LHCN-M2 (cell line): Measurements from ENCODE around the gene TMEM151B. TPM values are rescaled to one million over a fixed set of nuclear protein-coding genes. Genes with fewer than 3 reads are reported as not detected.

Experiments used
- DNase-seq: peaks from one replicate; pipeline ENCODE4 v3.0.0-alpha.2; 2012; ENCODE audit warnings: low read depth
- total RNA-seq: library from RNA; depleted of rRNA; stranded (reverse); fragments of >200 nt; gene quantifications from 2 replicates; pipeline ENCODE4 v1.2.3, GENCODE V29; 2014

Gene TMEM151B
- total RNA-seq, 1 experiment from 2014 or later: not detected

DNA sequence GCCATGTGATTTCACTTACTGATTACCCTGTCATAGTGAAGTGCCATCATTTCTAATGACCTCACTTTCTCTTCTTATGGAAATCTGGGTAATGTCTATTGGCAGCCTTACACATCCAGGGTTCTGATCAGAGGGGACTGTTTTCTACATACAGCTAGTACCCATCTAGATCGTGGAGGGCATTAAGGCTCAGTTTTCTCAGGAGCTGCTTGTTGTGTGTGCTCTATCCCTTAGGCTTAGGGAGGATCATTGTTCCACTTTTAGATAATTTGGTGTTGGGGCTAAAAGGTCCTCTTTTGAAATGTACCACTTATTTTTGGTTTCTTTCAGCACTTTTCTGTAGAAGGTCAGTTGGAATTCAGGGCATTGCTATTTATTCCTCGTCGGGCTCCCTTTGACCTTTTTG lies 19.5 kb upstream of the TMEM151B start:
- no peak for DNase-seq

DNA sequence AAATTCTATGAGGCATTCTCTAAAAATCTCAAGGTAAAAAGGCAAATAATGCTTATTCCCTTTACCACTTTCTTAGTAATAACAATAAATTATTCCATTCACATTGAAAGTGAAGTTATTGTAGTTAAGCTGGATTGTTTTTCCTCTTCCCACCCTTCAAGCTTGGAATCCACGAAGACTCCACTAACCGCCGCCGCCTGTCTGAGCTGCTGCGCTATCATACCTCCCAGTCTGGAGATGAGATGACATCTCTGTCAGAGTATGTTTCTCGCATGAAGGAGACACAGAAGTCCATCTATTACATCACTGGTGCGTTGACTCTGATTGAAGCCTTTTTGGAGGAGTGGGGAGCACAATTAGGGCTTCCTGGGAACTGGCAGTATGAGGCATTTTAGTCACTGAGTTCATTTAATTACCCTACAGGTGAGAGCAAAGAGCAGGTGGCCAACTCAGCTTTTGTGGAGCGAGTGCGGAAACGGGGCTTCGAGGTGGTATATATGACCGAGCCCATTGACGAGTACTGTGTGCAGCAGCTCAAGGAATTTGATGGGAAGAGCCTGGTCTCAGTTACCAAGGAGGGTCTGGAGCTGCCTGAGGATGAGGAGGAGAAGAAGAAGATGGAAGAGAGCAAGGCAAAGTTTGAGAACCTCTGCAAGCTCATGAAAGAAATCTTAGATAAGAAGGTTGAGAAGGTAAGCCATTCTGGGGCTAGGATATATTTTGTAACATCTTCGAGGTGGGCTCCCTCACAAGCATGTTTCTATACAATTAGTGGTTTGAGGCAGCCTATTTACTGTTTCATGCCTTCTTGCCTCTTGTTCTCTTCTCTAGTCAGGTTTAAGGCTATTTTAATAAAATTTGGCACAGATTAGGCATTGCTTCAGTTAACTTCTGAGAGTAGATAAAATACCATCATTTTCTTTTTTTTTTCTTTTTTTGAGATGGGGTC lies 18.4 kb upstream of the TMEM151B start:
- DNase-seq: no peak

DNA sequence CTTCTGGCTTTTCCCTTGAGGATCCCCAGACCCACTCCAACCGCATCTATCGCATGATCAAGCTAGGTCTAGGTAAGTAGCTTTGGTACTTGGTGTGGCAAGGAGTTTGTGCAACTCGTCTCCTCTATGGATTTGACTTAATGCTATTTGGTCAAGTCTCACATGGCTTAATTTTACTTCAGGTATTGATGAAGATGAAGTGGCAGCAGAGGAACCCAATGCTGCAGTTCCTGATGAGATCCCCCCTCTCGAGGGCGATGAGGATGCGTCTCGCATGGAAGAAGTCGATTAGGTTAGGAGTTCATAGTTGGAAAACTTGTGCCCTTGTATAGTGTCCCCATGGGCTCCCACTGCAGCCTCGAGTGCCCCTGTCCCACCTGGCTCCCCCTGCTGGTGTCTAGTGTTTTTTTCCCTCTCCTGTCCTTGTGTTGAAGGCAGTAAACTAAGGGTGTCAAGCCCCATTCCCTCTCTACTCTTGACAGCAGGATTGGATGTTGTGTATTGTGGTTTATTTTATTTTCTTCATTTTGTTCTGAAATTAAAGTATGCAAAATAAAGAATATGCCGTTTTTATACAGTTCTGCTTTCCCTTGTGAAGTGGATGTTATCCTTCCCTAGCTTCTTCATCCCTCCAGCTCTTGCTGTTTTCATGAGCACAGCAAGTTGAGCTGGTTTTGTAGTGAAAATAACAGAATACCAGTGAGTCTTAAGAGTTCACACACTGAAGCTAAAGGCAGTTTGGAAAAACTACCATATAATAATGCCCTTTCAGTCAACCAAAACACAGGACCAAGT lies 16.7 kb upstream of the TMEM151B start:
- peak; percentile 46 for DNase-seq

DNA sequence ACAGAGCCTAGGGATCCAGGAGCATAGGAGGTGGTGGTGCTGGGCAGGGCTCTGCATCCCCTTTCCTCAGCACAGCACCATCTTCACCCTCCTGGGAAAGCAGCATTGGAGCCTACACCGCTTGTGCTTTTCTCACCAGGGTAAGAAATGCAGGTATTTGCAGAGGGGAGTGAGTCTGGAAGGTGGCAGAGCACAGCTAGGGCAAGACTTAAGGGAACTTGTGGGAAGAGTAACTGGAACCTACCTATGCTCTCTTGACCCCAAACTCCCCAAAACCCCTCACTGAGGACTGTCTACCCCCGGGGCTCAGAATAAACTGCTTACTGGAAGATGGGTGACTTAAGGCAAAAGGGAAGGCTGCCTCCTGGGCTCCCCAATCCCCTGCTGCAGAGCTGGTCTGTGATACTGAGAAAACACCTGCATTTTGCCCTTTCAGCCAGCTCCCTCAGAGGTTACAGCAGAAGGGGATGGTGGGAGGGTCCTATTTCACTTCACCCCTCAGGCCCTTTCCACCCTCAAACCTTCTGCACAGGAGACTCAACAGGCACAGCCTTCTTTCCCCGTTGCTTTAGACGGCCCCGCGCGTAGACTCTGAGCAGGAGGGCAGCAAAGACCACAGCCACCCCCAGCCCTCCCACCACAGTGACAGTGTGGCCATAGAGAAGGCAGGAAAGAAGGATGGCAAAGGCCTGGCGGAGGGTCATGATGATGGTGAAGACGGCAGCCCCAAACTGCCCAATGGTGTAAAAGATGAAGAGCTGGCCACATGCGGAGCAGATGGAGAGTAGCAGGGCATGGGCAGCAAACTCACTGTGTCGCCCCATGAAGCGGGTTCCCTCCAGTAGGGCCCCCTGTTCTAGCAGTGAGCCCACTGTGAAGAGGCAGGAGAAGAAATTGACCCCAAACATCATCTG lies 15.8 kb upstream of the TMEM151B start:
- DNase-seq: no peak

DNA sequence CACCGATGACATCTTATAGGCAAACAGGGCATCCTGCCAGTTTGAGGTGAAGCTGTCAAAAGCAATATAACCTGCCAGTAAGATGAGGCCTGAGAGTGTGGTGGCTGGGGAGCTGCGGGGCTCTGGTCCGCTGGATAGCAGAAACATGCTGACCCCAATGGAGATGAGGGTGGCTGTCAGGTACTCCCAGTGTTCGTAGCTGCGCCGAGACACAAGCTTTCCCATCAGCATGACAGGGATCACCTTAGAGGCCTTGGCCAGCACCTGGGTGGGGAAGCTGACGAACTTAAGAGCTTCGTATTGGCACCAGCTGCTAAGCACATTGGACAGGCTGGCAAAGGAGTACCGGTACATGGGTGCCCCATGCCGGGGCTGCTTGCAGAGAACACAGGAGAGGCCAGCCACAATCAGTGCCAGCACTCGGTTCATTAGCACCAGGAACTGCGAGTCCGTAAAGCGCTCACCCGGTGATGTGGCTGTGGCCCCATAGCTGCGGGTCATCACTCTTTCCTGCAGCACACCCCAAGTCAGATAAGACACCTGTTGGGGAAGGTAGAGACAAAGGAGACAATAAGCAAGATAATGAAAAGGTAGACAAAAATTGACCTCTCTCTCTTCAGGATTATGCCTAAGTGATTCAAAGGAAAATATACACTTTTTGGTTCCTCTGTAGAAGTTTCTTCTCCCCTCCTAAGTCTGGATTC lies 15.0 kb upstream of the TMEM151B start:
- DNase-seq: no peak

DNA sequence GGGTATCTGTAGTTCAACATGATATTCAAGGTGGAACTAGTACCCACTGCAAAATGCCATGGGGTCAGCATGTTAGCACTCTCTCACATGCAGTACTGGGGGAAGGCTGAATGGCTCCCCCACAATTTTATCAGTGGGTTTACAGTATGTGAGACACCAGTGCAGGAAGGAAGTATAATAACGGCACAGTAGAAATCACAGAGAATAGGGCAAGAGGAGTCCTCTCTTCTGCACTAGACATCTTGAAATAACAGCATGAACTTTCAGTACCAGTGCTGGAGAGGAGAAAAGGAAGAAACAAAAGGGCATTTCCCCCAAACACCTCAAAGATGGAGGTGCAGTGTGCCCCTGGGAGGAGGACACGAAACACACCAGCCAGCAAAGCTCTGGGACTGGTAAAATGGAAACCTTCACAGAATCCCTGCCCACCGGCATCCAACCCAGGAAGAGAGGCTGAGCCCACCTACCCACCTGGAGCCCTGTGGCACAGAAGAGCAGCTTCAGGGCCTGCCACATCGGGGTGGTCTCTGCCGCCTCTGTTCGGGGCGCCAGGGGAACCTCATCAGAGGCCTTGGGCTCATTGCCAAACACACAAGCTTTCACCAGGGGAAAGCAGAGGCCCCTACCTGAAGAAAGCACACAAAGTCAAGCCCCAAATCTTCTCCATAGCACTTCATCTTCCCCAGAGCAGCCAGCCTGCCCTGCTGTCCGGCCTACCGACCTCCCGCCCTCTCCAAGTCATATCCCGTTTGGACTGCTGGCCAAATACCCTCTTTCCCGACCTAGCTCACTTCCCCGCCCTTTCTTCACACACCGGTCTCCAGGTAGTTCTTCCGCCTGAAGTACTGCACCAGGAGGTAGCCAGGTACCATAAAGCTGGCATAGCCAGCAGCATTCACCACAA lies 14.1 kb upstream of the TMEM151B start:
- DNase-seq: no peak

DNA sequence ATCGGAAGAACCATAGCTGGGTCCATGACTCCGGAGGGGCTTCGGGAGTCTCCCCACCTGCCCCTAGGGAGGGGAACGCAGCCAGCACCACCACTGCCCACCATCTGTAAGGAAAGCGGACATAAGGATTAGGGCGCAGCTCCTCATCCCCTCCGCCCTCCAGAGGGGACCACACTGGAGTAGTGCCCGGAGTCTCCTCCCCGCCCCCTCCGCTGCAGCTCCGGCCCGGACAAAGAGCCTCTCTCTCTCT lies 13.6 kb upstream of the TMEM151B start:
- no peak for DNase-seq

DNA sequence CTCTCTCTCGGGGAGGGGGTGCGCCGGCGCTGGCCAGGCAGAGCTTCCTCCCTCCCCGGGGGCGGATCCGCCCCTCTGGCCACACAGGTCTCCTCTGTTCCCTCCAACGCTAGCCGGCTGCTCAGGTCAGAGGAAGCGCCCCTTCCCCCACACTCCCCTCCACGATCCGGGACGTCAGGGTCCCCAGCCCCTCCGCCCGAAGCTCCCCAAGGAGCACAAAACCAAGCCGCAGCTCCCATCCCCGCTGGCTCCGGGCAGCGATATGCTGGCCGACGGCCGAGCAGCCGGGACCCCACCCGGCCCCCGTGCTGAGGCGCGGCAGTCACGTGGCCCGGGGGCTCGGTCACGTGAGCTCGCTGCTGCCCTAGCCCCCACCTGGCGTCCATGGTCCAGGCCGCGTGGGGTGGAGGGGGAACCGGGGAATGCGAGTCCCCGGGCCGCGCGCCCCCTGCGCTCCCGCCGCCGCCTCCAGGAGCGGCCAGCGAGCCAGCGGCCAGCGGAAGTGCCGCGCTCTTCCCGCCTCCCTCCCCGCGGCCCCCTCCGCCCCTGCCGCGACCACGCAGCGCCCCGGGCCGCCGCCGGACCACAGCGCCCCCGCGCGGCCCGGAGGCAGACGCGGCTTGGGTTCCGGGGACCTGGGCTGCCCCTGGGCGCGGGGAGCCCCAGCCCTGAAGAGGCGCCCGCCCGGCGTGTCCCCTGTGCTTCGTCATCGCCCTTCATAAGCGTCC lies 13.1 kb upstream of the TMEM151B start, which contains the start of gene SLC35B2:
Gene SLC35B2 (minus strand): TSS at position 504 of the 728 bp plus-strand sequence. CDS start 118 bp downstream, at position 386.
- DNase-seq: peak; percentile 64

DNA sequence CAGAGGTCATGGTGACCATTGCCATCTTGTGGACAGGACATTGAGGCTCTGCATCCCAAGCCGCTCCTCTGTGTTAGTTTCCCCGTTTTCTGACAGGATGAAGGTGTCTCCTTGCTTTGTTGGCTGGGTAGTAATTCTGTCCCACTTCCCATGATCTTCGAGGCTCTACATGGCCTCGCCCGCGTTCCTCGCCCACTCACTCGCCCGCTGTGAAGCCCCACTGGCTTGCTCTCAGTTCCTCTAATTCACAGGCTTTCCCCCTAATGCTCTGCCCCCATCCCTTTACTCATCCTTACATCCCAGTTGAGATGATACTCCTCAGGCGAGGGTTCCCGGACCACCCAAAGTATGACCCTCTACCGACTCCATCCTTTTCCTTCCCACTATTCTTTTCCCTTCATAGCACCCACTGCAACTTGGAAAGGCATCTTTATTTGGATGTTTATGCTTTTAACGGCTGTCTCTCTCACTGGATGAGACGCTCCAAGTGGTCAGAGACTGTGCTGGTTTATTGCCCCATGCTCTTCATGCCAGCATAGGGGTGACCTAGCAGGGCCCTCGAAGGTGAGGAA lies 12.4 kb upstream of the TMEM151B start:
- DNase-seq: no peak

DNA sequence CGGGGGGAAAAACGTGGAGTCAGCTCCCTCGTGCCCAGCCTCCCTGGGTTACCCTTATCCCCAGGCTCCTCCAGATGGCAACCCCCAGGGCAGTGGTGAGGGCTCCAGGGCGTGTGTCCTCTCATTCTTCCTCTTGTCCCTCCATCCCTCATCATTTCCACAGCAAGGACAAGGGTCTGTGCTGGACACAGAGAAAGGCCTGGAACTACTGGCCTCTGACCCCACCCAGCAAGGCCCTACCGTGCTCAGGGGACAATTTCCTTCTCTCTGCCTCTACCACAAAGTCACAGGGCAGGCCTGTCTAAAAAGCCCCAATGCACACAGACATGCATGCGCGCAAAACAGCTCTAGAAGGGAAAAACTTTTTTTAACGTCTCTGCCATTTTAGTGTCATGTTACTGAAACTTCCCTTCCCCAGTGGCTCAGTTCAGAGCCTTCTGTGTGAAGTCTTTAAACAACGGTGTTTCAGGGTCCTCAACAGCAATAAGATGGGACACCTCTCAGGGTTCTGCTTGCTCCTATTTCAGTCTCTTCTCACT lies 11.9 kb upstream of the TMEM151B start:
- DNase-seq: no peak

DNA sequence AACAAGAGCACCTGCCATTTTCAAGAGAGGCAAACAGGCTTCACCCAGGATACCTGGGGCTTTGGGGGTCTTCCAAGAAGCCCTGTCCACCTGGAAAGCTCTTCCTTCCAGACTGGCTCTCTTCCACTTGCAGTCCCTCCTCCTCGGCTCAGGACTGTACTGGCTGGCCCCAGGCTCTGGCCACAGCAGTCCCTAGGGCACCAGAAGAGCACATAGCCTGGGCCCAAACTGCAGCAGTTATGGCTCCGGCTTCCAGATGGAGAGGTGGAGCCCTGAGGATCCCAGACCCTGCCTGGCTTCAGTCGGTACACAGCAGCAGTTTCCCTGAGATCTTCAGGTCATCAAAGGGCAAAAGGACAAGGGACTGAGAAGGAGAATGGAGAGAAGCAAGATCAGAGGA lies 11.3 kb upstream of the TMEM151B start:
- DNase-seq: no peak

DNA sequence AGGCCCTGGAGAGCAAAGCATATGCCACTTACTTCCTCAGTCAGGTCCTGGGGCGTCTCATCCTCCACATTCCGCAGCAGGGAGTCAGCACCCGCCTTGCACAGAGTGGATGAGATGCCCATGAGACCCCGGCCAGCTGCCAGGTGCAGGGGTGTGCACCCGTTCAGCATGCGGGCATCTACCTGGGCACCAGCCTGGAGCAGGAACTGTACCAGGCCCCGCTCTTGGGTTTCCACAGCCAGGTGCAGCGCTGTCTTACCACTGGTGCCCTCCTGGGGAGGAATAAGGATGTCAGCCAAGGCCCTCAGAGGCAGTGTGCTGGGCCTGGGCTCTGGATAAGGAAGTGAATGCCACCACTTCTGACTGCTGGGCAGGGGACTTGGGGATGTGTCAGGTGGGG lies 10.2 kb upstream of the TMEM151B start:
- no peak for DNase-seq

DNA sequence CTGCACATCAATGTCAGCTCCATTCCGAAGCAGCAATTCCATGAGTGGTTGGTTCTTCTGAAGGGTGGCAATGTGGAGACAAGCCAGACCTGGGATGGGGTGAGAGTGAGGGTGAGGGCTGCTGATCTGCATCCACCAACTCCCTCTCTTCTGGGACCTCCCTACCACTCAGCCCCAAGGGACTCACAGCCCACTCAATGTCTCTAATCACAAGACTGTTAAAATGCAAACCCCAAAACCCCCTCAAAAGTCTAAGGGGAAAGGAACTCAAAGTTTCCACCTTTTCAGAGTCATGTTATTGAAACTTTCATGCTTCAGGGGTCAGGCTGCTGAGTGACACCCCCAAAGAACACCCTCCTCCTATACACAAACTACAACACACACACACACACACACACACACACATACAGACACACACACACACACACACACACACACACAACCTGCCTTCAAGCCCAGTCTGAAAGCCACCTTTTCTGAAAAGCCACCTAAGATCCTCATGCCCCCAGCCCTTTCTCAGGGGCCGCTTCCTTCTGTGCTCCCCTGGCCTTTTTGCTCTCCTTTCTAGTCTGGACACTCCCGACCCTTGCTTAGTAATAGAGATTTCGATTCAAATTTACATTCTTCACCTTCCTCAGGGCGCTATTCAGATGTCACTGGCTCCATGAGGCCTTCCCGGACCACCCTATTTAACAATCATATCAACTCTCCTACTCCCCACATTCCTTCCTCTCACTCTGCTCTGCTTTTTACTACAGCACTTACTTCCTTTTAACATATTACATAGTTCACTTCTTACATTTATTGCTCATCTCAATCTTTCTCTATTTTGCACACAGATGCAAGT lies 9.6 kb upstream of the TMEM151B start:
- DNase-seq: no peak

DNA sequence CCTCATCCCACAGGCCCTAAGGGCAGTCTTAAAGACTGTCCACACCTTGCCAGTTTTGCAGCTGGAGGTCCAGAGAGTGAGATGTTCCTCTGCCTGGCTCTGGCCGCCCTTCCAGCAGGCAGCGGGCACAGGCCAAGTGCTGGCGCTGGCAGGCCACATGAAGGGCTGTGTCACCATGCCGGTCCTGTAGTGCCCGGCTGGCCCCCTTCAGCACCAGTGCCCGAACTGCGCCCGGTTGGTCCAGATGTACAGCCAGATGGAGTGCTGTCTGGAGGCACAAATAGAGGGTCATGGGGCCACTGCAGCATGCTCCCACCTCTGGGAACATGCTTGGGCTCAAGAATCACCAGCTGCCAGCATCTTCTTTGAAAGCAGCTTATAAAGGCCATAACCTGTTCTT lies 8.7 kb upstream of the TMEM151B start:
- no peak for DNase-seq

DNA sequence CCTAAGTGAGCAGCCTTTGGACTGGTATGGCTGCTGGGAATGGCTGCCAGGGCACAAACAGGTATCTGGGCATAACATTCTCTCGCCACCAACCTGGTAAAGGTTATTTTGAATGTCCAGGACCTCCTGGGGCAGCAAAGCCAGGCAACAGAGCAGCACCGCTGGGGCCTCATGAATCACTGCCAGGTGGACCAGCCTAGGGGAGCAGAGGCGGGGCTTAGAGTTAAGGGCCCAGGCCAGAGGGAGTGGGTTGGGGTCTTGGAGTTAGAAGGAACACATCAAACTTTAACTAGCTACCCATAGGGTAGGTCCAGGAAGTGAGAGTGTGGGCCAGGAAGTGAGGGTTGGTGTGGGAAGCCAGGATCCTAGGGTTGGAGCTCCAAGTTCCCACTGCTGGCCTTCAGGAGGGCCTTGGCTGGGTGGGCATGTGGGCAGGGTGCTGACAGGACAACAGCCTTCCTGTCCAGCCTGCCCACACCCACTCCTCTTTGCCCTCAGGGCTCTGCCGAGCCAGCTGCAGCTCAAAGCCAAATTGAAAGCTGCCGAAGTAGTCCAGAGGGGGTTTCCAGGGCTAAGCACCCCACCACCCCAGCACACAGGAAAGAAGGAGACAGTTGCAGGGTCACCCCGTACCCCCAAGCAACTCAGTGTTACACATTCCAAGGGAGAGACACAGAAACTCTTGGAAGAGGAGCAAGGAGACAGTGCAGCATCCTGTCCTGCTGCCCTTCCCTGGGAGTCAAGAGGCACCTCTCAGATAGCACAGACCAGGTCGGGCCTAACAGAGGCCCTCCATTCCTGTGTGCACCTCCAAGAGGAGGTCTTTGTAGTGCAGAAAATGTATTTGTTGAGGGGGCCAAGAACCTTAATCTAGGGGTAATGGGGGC lies 7.5 kb upstream of the TMEM151B start:
- no peak for DNase-seq

DNA sequence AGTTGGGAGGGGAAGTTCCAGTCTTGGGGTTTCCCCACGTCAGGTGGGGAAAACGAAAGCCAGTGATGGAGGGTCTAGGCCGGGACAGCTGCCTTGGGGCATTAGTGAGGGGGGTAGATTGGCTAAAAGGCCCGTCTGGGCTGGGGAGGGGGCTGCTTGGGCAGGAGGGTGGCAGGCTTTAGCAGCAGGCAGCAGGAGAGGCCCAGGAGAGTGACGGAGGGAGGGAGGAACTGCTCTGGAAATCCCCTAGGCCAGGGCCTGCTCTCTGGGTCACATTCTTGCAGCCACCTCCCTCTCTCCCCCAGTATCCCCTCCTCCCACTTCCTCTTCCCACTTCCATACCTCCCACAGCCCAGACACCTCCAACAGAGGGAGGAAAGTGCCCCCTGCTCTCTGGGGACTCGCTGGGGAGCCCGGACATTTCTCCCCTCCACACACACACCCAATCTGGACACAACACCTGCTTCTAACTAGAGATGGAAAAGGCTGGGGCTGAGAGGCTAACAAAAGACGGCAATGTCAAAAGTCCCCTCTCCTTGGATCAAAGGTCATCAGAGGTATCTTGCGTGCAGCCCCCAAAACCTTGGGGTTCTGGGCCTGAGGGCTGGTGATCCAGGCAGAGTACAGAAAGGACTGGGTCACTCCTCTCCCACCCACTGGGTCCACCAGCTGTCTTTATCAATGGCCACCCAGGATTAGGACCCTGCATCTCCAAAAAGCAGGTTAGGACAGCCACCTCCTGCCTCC lies 6.7 kb upstream of the TMEM151B start:
- no peak for DNase-seq
